ENCODE measurements around the gene GOPC.
"Not testable (repeated sequence)": the region's sequence is repeated elsewhere in the genome, so short reads cannot be mapped to it uniquely, and the experiment has no call there.

Gene GOPC

DNA sequence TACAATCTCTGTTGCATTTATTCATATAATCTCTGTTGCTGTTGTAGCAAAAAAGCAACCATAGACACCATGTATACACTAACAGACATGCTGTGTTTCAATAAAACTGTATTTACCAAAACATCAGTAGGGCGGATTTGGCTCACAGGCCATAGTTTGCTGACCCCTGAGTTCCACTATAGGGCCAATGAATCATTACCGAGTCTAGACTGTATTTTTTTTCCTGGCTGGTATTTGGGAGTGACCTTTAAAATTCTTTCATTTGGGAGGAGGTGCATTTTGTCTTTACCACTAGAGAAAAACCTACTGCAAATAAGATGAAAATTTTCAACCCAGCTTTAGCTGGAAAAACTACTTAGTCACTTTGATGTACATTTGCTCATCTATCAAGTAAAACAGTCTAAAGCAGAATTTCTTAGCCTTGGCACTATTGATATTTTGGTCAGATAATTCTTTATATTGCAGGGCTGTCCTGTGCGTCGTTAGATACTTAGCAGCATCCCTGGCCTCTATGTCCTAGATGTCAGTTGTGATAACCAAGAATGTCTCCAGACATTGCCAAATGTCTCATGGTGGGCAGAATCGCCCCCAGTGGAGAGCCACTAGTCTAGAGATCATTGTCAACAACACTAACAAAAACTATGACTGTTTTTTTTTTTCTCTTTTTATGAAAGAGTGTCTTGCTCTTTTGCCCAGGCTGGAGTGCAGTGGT is 80.4 kb downstream of the GOPC start:
- intact Hi-C loops (cut with DNase I), result no loop called here
- DNase-seq, result no peak

GRCh38 chr6:117520603-117521395 is 81.5 kb downstream of the GOPC start:
- intact Hi-C loops (cut with DNase I), result no loop called here

GRCh38 chr6:117518870-117519269 is 83.4 kb downstream of the GOPC start:
- intact Hi-C loops (cut with DNase I), result no loop called here
- DNase-seq, result no peak

More at GRCh38 chr6:117520603-117521395, 81.5 kb downstream of the GOPC start:
- DNase-seq, result no peak

DNA sequence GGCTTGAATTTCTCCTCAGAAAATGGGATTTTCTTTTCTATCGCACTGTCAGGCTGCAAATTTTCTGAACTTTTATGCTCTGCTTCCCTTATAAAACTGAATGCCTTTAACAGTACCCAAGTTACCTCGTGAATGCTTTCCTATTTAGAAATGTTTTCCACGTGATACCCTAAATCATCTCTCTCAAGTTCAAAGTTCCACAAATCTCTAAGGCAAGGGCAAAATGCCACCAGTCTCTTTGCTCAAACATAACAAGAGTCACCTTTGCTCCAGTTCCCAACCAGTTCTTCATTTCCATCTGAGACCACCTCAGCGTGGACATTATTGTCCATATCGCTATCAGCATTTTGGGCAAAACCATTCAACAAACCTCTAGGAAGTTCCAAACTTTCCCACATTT is 84.3 kb downstream of the GOPC start:
- DNase-seq; intact Hi-C loops (cut with DNase I): not testable (repeated sequence)

- DNase-seq, result no peak
- intact Hi-C loops (cut with DNase I), result no loop called here
Measured at GRCh38 chr6:117515326-117515725, 87.0 kb downstream of the GOPC start.

- no peak for DNase-seq
- intact Hi-C loops (cut with DNase I), result no loop called here
Measured at GRCh38 chr6:117514655-117515054, 87.7 kb downstream of the GOPC start.

DNA sequence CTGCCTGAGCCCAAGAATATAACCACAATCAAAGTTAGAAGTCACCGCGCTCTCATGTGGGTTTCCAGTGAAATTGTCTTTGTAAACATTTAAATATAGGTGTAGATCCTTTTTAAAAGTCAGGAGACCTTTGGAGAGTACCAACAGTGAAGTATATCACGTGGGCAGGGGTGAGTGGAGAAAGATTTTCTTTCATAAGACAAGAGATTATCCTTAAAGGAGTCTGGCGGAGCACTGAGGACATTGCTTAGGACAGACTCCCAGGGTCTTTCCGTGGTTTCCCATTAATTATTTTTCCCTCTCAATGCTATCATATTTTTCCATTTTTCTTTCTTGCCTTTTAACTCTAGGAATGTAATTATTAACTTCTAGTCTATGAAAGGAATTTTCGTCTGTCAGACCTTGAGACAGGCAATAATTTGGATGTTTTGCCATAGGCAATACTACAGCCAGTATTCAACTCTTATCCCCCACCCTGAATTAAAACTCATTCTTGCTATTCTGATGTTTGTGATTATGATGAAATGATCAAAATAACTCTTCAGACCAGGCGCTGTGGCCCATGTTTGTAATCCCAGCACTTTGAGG is 88.4 kb downstream of the GOPC start:
- DNase-seq, result no peak
- intact Hi-C loops (cut with DNase I), result no loop called here

GRCh38 chr6:117512987-117513573 is 89.2 kb downstream of the GOPC start:
- DNase-seq, result no peak
- intact Hi-C loops (cut with DNase I), result no loop called here

- intact Hi-C loops (cut with DNase I), result no loop called here
- no peak for DNase-seq
Measured at GRCh38 chr6:117512056-117512828, 90.1 kb downstream of the GOPC start.

Measured in posterior cingulate gyrus (tissue), 11 donors.